ENCODE measurements around the gene HSBP1. TPM values are rescaled to one million over a fixed set of nuclear protein-coding genes. Genes with fewer than 3 reads are reported as not detected.

Gene HSBP1
- total RNA-seq, 1 experiment from 2014 or later = 197 TPM

GRCh38 chr16:83831456-83831987 is 23.7 kb downstream of the HSBP1 start:
- peak overlapping the region; percentile 63; the same call in 1 of the 2 replicates for H3K27ac Mint-ChIP-seq
- DNase-seq (ENCODE audit: low spot score) (no peak), ATAC-seq (peak; percentile 73)
- peaks cover 16% of the 10 kb centered on the region for H3K9me3 Mint-ChIP-seq
- H3K27me3 Mint-ChIP-seq (ENCODE audit: low read depth) = peaks cover 4% of the 10 kb centered on the region
- H3K36me3 Mint-ChIP-seq = peaks cover 19% of the 10 kb centered on the region
- no peak overlapping the region; the same call in 1 of the 2 replicates for H3K4me3 Mint-ChIP-seq
- H3K4me1 Mint-ChIP-seq = peaks cover 57% of the 10 kb centered on the region
- ChIA-PET POLR2A (interaction anchor here (0.5 kb wide), 1 partner anchor 47 kb away, joined by 4 read pairs; no protein-coding TSS in a partner anchor), CTCF (interaction anchor here (1.1 to 1.2 kb wide), 2 partner anchors 16 to 55 kb away, joined by 3 read pairs; no protein-coding TSS in a partner anchor)
- TF ChIP-seq ZSCAN18 (CRISPR knock-in tag; IDR thresholded peaks at IDR 0.05) (no peak), GTF2I (CRISPR knock-in tag; conservative IDR thresholded peaks at IDR 0.05) (no peak), TEAD1 (CRISPR knock-in tag; IDR thresholded peaks at IDR 0.05) (no peak), ZNF263 (CRISPR knock-in tag; IDR thresholded peaks at IDR 0.05; ENCODE audit: low read depth) (peak; percentile 90), USF2 (CRISPR knock-in tag; IDR thresholded peaks at IDR 0.05) (0 out of 2 replicates have a peak, but pooled peaks have one; percentile 10), ESRRA (CRISPR knock-in tag; IDR thresholded peaks at IDR 0.05; ENCODE audit: borderline replicate concordance) (no peak)

- POLR2A ChIA-PET = no interaction called here
- Mint-ChIP-seq H3K4me3 (no peak overlapping the region), H3K36me3 (peaks cover 19% of the 10 kb centered on the region), H3K27ac (no peak overlapping the region), H3K27me3 (ENCODE audit: low read depth) (peaks cover 4% of the 10 kb centered on the region), H3K9me3 (peaks cover 21% of the 10 kb centered on the region), H3K4me1 (peaks cover 69% of the 10 kb centered on the region)
- DNase-seq (ENCODE audit: low spot score) (no peak), ATAC-seq (no peak)
- CTCF ChIA-PET = no interaction called here
- TF ChIP-seq ZSCAN18 (CRISPR knock-in tag; IDR thresholded peaks at IDR 0.05) = no peak
- peak; percentile 44; the same call in 1 of the 2 replicates for TF ChIP-seq ZNF121 (CRISPR knock-in tag; IDR thresholded peaks at IDR 0.05)
Observed at GRCh38 chr16:83833921-83834320, 26.1 kb downstream of the HSBP1 start.

- CTCF ChIA-PET = interaction anchor here (0.9 kb wide), 2 partner anchors 9 to 91 kb away, joined by 3 read pairs; no protein-coding TSS in a partner anchor
- peaks cover 71% of the 10 kb centered on the region for H3K4me1 Mint-ChIP-seq
- H3K4me3 Mint-ChIP-seq = no peak overlapping the region
- H3K27me3 Mint-ChIP-seq (ENCODE audit: low read depth) = peaks cover 4% of the 10 kb centered on the region
- peaks cover 21% of the 10 kb centered on the region for H3K9me3 Mint-ChIP-seq
- H3K36me3 Mint-ChIP-seq = peaks cover 19% of the 10 kb centered on the region
- no peak for DNase-seq (ENCODE audit: low spot score)
- POLR2A ChIA-PET = no interaction called here
- H3K27ac Mint-ChIP-seq = peak overlapping the region; percentile 90; the same call in 1 of the 2 replicates
- no peak for ATAC-seq
- TF ChIP-seq CTCF (IDR thresholded peaks at IDR 0.05) (no peak), SMAD4 (CRISPR knock-in tag; IDR thresholded peaks at IDR 0.05) (no peak), GABPB1 (CRISPR knock-in tag; IDR thresholded peaks at IDR 0.05) (no peak), MLX (CRISPR knock-in tag; IDR thresholded peaks at IDR 0.05) (no peak), TP53 (CRISPR knock-in tag; IDR thresholded peaks at IDR 0.05) (no peak), ZBTB21 (CRISPR knock-in tag; IDR thresholded peaks at IDR 0.05; ENCODE audit: borderline replicate concordance) (no peak), NFYB (CRISPR knock-in tag; conservative IDR thresholded peaks at IDR 0.05; ENCODE audit: low read depth) (no peak), USF2 (CRISPR knock-in tag; IDR thresholded peaks at IDR 0.05) (no peak), FOXP4 (CRISPR knock-in tag; IDR thresholded peaks at IDR 0.05) (no peak), NFATC4 (CRISPR knock-in tag; IDR thresholded peaks at IDR 0.05) (no peak)
Observed at GRCh38 chr16:83835586-83836566, 28.1 kb downstream of the HSBP1 start.

All from WTC11 (cell line).